Stimulated activated CD4-positive, alpha-beta T cell treated with anti-CD3 and anti-CD28 coated beads, Interleukin-15, amount 100 ng/mL, for 24 hours (primary cell): Measurements from ENCODE around the gene S1PR4.
"Not testable (repeated sequence)": the region's sequence is repeated elsewhere in the genome, so short reads cannot be mapped to it uniquely, and the experiment has no call there.

Experiments
- DNase-seq: peaks from one replicate; pipeline ENCODE4 v3.0.0-alpha.2; 2020

Gene S1PR4

DNA sequence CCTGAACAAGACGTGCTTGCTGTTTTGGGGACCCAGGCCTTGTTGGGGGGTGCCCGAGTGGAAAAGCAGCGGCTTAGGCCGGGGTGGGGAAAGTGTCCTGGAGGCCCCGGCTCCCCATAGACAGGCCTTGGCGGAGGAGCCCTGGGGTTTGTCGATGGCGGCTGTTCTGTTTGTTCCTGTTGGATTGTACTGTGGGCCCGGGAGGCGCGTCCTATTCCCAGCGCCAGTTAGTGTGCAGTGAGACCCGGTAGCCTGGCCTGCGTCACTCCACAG is 18.3 kb downstream of the S1PR4 start:
- DNase-seq: no peak

DNA sequence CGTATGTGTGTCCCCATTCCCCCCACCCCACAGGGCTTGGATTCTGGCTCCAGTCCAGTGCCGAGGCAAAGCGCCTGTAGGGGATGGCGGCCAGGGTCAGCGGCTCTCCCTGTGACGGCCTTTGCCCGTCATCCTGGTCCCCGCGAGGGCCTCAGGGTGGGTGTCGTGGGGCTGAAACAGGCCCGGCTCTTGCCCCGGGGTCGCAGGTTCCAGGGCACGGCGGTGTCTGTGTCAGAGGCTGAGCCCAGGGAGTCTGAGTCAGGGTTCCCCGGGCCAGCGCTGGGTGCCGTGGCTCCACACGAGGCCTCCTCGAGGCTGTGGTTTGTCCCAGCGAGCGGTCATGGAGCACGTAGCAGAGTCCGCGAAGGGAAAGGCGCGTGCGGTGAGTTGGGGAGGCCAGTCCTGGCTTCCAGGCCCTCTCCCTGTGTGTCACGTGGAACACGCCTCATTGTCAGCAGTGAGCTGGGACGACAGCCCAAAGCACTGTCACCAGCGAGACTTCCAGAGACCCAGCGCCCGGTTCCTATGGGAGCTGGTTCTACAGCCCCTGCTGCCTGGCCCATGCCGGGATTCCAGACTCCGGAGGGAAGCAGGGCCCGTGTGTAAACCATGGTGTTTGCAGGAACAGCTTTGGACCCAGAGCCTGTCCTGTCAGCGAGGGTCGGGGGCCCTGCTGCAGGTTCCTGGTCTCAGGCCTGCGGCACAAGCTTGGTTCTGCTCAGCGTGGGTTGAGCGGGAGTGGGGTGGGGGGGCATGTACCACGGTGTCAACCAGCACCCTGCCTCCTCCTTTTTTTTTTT is 20.5 kb downstream of the S1PR4 start:
- no peak for DNase-seq

DNA sequence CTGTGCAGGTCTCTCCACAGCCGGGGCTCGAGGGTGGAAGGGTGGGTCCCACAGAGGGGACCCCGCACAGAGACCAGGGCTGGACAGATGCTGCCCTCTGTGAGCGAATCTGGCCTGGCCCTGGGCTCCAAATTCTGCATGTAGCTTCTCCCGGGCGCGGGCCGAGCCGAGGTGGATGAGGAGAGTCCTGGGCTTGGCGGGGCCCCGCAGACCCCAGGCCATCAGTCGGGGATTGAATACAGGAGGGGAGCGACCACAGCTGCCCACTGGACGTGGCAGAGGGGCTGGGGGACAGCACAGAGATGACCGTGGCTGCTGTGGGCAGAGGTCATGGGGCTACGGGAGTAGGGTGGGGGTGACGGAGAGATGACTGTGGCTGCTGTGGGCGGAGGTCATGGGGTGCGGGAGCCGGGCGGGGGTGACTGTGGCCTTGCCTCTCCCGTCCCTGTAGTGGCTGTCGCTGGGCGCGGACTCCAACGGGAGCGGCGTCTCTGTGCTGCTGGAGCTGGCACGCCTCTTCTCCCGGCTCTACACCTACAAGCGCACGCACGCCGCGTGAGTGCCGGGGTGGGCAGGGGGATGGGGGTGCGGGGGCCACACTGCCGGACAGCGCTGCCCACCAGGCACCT is 22.6 kb downstream of the S1PR4 start:
- no peak for DNase-seq

DNA sequence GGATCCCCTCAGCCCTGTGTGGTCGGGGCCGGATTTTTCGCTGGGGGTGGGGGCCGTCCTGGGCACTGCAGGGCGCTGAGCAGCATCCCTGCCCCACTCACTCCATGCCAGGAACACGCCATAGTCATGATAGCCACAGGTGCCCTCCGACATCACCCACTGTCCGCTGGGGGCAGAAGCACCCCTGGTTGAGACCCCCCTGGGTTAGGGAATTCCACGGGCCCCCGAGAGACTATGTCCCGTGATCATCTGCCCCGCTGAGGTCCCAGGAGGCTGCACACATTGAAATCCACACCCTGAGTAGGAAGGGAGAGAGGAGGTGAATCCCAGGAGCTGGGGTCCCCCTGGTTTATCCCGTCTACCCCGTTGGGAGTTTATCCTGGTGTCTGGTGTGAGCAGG is 23.3 kb downstream of the S1PR4 start:
- no peak for DNase-seq

DNA sequence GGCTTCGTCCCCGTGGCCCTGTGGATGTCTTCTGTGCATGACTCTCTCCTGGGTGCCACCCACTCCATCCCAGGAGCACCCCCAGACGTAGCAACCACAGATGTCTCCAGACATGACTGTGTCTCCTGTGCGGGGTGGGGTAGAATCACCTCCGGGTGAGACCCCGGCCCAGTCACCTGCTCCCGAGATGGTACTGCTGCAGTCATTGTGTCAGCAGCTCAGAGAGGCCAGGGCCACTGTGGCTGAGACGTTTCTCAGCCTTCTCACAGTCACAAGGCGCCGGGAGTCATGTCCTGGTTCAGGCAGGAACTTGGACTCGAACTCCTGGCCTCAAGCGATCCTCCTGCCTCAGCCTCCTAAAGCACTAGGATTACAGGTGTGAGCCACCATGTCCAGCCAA is 23.8 kb downstream of the S1PR4 start:
- DNase-seq: no peak

DNA sequence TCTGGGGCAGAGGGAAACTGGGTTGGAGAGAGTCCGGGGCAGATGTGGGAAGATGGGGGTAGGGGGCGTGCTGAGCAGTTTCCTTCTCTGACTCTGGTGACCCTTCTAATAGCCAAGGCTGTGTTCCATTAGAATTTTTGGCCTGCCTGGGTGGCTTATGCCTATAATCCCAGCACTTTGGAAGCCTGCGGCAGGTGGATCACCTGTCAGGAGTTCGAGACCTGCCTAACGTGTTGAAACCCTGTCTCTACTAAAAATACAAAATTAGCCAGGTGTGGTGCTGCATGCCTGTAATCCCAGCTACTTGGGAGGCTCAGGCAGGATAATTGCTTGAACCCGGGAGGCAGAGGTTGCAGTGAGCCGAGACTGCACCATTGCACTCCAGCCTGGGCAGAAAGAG is 24.3 kb downstream of the S1PR4 start:
- DNase-seq: not testable (repeated sequence)

DNA sequence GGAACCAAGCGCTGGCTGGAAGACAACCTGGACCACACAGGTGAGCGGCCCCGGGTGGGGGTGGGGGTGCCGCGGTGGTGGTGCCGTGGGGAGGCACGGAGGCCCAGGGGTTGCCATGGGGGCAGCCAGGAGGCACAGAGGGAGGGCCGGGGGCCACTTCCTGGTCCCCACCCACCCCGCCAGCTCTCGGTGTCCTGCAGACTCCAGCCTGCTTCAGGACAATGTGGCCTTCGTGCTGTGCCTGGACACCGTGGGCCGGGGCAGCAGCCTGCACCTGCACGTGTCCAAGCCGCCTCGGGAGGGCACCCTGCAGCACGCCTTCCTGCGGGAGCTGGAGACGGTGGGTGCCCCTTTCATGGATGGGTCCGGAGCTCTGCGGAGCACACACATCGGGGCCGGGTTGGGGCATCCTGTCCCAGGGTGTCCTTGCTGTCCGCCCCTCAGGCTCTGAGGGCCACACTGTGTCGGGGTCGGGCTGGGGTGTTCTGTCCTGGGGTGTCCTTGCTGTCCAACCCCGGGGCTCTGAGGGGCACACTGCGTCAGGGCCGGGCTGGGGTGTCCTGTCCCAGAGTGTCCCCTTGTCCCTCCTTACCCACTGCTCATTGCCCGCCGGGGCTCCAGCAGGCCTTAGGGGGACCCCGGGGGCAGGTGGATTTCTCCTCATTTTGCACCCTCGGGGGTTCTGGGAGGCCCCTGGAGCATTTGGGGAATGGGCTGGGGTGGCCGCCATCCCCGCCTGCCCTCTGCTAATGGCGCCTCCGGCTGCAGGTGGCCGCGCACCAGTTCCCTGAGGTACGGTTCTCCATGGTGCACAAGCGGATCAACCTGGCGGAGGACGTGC is 25.5 kb downstream of the S1PR4 start:
- no peak for DNase-seq

DNA sequence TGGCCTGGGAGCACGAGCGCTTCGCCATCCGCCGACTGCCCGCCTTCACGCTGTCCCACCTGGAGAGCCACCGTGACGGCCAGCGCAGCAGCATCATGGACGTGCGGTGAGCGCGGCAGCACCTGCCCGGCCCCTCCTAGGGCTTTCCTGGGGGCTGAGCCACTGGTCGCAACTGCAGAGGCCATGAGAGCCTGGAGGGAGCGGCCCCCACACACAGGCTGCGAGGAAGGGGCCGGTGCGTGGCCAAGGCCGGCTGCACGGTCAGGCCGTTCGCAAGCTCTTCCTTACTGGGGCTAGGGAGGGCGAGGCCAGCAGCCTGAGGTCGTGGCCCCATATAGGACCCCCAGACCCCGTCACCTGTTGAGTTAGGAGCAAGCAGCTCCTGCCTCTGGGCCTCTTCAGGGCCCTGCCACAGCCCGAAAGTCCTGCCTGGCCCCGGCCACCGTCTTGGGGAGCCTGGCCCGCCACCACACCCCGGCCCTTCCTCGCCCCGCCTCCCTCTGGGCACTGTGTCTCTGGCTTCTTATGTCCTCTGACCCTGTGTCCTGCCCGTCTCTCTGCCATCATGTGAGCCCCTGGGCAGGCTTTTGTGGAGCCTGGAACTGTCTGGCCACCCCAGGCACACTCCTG is 26.2 kb downstream of the S1PR4 start:
- no peak for DNase-seq

DNA sequence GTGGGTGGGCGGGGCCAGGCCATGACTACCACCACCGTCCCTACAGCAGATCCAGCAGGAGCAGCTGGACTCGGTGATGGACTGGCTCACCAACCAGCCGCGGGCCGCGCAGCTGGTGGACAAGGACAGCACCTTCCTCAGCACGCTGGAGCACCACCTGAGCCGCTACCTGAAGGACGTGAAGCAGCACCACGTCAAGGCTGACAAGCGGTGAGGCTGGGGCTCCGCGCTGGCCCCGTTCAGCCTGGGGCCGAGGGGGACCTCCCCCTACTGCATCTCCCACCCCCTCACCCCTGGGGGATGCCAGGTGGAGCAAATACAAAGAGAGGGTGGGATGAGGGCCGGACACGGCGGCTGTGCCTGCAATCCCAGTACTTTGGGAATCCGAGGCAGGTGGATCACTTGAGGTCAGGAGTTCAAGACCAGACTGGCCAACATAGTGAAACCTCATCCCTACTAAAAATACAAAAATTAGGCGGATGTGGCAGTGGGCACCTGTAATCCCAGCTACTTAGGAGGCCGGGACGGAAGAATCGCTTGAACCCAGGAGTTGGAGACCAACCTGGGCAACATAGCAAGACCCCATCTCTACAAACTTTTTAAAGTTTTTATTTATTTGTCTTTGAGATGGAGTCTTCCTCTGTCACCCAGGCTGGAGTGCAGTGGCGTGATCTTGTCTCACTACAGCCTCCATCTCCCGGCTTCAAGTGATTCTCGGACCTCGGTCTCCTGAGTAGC is 27.8 kb downstream of the S1PR4 start:
- DNase-seq: no peak

DNA sequence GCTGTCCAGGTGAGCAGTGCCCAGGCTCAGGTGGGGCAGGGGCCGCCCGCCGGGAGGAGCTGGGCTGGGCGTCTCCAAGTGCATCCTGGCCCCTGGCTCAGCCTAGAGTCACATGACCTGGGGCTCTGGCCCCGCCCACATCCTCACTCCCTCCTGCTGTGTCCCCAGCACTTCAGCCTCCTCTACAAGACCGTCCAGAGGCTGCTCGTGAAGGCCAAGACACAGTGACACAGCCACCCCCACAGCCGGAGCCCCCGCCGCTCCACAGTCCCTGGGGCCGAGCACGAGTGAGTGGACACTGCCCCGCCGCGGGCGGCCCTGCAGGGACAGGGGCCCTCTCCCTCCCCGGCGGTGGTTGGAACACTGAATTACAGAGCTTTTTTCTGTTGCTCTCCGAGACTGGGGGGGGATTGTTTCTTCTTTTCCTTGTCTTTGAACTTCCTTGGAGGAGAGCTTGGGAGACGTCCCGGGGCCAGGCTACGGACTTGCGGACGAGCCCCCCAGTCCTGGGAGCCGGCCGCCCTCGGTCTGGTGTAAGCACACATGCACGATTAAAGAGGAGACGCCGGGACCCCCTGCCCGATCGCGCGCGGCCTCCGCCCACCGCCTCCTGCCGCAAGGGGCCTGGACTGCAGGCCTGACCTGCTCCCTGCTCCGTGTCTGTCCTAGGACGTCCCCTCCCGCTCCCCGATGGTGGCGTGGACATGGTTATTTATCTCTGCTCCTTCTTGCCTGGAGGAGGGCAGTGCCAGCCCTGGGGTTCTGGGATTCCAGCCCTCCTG is 29.1 kb downstream of the S1PR4 start:
- DNase-seq: no peak

DNA sequence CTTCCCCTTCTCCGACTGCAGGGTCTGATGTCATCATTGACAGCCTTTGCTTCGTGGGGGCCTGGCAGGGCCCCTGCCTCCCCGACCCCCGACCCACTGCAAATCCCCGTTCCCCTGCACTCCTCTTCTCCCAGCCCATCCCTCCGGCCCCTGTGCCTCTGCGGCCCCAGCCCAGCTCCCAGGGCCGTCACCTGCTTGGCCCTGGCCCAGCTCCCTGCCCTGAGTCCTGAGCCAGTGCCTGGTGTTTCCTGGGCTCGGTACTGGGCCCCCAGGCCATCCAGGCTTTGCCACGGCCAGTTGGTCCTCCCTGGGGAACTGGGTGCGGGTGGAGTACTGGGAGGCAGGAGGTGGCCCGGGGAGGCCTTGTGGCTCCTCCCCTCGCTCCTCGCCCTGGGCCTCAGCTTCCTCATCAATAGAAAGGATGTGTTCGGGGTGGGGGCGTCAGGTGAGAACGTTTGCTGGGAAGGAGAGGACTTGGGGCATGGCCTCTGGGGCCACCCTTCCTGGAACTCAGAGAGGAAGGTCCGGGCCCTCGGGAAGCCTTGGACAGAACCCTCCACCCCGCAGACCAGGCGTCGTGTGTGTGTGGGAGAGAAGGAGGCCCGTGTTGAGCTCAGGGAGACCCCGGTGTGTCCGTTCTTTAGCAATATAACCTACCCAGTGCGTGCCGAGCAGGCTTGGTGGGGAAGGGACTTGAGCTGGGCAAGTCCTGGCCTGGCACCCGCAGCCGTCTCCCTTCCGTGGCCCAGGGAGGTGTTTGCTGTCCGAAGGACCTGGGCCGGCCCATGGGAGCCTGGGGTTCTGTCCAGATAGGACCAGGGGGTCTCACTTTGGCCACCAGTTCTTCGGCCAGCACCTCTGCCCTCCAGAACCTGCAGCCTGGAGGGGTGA is 30.0 kb downstream of the S1PR4 start:
- no peak for DNase-seq

DNA sequence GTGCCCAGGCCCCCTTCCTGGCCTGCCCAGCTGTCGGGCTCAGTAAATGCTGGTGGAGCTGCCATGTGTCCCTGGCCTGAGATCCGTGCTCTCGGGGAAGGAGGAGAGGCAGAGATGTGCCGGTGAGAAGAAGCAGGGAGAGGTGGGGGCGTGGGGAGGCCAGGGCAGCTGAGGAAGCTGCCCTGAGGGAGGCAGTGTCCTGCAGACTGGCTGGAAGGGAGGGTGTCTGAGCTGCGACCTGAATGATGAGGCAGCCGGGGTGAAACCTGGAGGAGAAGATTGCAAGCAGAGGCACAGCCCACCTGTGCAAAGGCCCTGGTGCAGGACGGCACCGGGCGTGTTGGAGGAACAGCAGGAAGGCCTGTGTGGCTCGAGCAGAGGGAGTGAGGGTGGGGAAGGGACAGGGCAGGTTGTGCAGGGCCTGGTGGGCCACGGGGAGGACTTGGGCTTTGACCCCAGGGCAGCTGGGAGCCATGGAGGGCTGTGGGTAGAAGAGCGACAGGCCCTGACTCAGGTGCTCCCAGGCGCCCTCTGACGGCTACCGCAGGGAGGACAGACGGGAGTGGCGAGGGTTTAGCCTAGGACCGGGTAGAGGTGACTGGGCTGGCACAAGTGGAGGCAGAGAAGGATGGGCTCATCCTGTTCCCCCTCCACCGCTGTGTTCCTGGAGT is 31.9 kb downstream of the S1PR4 start:
- peak; percentile 84 for DNase-seq

DNA sequence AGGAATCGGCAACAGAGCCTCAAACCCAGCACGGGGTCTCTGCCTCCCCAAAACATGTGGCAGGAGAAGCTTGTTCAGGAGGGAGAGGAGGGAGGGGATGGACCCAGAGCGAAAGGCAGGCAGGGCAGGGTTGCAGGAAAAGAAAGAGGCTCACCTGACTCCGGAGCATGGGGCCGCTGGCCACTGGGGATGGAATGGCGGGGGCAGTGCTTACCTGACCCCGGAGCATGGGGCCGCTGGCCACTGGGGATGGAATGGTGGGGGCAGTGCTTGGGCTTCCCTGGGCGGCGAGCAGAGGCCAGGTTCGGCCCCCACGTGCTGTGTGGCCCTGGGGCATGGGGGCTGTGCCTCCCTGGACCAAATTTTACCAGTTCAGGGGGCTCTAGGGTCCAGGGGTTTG is 32.6 kb downstream of the S1PR4 start:
- no peak for DNase-seq

DNA sequence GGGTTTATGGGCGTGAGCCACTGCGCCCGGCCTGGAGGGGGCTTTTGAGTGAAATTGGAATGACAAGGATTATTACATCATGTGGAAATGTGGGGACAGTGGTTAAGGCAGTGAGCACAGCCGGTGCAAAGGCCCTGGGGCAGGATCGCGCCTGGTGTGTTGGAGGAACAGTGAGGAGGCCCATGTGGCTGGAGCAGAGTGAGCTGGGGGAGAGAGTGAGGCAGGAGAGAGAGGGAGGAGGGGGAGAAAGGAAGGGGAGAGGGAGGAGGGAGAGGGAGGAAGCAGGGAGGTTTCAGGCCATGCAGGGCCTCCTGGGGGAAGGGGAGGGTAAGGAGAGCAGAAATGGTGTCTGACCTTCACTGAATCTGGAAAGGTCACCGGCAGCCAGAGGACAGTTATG is 34.6 kb downstream of the S1PR4 start:
- no peak for DNase-seq

DNA sequence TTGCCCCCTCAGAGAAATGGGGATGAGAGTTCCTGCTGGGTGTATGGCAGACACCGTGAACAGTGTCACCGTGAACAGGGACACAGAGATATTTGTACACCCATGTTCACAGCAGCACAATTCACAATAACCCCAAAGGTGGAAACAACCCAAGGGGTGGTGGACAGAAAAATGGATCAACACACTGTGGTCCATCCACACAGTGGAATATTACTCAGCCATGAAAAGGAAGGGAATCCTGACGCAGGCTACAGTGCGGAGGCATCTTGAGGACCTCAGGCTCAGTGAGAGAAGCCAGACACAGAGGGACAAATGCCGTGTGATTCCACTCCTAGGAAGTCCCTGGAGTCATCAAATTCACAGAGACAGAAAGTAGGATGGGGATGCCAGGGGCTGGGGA is 38.3 kb downstream of the S1PR4 start:
- DNase-seq: no peak

DNA sequence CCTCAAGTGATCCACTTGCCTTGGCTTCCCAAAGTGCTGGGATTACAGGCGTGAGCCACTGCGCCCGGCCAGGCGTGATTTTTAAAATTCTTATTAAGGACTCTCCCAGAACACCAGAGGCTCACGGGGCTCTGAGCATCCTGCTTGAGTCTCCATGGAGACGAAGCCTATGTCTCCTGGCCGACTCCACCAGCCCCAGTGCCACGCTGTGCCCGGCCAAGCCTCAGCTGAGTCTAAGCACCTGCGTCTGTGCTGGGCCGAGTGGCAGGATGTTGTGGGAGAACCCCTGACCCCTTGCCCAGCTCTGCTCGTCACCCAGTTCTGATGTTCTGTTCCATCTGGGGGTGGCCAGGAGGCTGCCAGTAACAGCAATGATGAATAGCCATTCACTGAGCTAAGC is 42.0 kb downstream of the S1PR4 start:
- no peak for DNase-seq

DNA sequence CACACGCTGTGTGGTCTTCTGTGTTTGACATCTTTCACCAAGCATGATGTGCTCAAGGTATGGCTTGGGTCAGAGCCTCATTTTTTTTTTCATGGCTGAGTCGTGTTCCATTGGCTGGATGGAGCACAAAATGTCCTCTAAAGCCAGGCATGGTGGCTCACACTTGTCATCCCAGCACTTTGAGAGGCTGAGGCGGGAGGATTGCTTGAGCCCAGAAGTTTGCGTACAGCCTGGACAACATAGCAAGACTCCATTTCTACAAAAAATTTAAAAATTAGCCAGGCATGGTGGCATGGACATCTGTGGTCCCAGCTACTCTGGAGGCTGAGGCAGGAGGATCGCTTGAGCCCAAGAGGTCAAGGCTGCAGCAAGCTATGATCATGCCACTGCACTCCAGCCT is 43.0 kb downstream of the S1PR4 start:
- DNase-seq: not testable (repeated sequence)

DNA sequence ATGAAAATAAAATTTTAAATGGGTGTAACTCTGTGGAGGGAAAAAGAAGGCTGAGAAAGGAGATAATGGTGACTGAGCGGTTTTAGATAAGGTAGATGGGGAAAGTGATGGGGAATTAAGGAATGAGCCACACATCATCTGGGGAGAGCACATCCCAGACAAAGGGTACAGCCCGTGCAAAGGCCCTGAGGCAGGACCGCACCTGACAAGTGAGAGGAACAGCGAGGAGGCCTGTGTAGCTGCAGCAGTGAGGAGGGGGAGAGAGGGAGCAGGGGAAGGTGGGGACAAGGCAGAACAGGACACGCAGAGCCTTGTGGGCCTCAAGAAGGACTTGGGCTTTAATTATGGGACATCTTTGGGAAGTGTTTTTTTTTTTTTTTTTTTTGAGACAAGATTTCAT is 44.1 kb downstream of the S1PR4 start:
- DNase-seq: no peak

DNA sequence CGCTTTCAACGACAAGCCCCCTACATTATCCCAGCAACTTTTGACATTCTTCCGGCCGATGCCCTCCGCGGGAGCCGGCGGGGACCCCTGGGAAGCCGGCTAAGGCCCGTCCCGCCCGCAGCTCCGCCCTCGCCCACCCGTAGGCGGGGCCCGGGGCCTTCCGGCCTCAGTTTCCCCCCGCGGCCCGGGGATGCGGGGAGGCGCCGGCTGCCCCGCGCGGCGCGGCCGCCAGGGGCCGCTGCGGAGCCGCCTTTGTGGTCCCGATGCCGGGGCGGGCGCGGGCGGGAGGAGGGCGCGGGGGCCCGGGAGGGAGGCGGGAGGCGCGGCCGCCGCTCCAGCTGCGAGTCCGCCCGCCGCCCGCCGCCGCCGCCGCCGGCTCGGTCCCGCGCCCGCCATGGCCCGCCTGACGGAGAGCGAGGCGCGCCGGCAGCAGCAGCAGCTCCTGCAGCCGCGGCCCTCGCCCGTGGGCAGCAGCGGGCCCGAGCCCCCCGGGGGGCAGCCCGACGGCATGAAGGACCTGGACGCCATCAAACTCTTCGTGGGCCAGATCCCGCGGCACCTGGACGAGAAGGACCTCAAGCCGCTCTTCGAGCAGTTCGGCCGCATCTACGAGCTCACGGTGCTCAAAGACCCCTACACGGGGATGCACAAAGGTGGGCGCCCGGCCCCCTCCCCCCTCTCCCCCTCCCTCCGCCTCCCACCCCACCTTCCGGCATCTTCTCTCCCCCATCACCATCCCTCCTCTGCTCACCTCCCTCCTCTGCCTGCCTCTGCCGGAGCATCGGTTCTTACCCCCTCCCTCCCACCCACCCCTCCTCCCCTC is 46.0 kb downstream of the S1PR4 start, which contains the start of gene CELF5:
Gene CELF5, plus strand, starts transcription at position 316 of the 823 bp plus-strand sequence. Its CDS starts 79 bp downstream, at position 395.
- peak; percentile 72 for DNase-seq

DNA sequence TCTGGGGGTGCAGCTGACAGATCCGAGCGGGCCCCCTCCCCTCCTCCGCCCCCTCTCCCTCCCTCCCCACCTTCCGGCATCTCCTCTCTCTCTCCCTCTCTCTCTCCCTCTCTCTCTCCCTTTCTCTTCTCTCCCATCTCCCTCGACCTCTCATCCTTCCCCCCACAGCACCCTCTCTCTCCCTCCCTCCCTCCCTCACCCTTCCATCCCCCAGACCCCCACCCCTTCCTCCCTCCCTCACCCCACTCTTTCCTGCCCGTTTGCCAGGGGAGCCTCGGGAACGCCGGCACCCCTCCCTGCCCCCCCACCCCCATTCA is 46.6 kb downstream of the S1PR4 start:
- DNase-seq: no peak
